ENCODE results near the gene TMEM52. TPM values are rescaled to one million over a fixed set of nuclear protein-coding genes. Genes with fewer than 3 reads are reported as not detected.

TMEM52 gene
- total and polyA plus RNA-seq, 2 donors (not counting 3 experiments of a cell fraction or from before 2014, with no cell fraction given) = 1.6 to 1.7 TPM

DNA sequence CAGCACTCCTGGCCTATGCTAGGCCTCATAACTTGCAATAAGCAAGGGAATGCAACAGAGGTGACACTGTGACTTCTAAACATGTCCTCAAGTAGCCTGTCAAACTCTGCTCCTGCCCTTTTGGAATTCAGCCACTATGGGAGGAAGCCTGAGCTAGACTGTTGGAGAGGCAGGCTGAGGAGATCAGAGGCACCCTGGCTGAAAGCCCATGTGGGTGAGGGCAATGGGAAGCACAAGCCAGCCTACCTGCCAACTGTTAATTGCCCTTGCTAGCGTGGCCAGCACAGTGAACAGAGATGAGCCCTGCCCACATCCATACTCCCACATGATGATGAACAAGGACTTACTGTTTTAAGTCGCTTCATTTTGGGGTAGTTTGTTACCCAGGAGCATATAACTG, 45.9 kb downstream of the TMEM52 start:
- H3K4me2 ChIP-seq (ENCODE audit: insufficient read depth, low read length) = no peak overlapping the region
- DNase-seq (ENCODE audit: low read depth, low spot score) (no peak), FAIRE-seq (no peak)
- TF ChIP-seq JUN (IDR thresholded peaks at IDR 0.05; ENCODE audit: borderline replicate concordance, insufficient read depth, insufficient read length, low read depth) = no peak
- TF ChIP-seq GATA2 (IDR thresholded peaks at IDR 0.05; ENCODE audit: insufficient read depth, insufficient read length, low read depth, low read length) = no peak
- TF ChIP-seq, protein P1, sequence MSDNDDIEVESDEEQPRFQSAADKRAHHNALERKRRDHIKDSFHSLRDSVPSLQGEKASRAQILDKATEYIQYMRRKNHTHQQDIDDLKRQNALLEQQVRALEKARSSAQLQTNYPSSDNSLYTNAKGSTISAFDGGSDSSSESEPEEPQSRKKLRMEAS (IDR thresholded peaks at IDR 0.05; ENCODE audit: insufficient read depth, insufficient read length) = no peak
- TF ChIP-seq FOS (IDR thresholded peaks at IDR 0.05; ENCODE audit: borderline replicate concordance, insufficient read depth, low read length) = no peak
- TF ChIP-seq EZH2 (IDR thresholded peaks at IDR 0.05; ENCODE audit: borderline replicate concordance, low read depth, low read length, severe bottlenecking) = no peak
- no peak for TF ChIP-seq MYC (IDR thresholded peaks at IDR 0.05; ENCODE audit: low read depth, low read length)
- TF ChIP-seq, protein P2, sequence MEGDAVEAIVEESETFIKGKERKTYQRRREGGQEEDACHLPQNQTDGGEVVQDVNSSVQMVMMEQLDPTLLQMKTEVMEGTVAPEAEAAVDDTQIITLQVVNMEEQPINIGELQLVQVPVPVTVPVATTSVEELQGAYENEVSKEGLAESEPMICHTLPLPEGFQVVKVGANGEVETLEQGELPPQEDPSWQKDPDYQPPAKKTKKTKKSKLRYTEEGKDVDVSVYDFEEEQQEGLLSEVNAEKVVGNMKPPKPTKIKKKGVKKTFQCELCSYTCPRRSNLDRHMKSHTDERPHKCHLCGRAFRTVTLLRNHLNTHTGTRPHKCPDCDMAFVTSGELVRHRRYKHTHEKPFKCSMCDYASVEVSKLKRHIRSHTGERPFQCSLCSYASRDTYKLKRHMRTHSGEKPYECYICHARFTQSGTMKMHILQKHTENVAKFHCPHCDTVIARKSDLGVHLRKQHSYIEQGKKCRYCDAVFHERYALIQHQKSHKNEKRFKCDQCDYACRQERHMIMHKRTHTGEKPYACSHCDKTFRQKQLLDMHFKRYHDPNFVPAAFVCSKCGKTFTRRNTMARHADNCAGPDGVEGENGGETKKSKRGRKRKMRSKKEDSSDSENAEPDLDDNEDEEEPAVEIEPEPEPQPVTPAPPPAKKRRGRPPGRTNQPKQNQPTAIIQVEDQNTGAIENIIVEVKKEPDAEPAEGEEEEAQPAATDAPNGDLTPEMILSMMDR (IDR thresholded peaks at IDR 0.05; ENCODE audit: extremely low read depth in 1 of 2, insufficient read depth in 1 of 2, low read depth in 1 of 2, low read length in 2 of 2) = no peak
- no peak for TF ChIP-seq POLR2A (IDR thresholded peaks at IDR 0.05; ENCODE audit: low read depth, low read length)
- no peak for TF ChIP-seq POLR2AphosphoS5 (IDR thresholded peaks at IDR 0.05; ENCODE audit: insufficient read depth, low read depth, low read length)
- H3K27ac ChIP-seq (ENCODE audit: insufficient read depth, low read depth, low read length) = no peak overlapping the region
- H3K9ac ChIP-seq (replicated peaks; ENCODE audit: extremely low read depth, insufficient read depth, low read length) = no peak overlapping the region
- ChIA-PET POLR2A (no interaction called here), CTCF (interaction anchor here (1.5 to 2.6 kb wide), 2 partner anchors 10 to 15 kb away, joined by 3 to 9 read pairs; no protein-coding TSS in a partner anchor)
- BruUV-seq (replicated peaks) = no TSS peak
- H3K9me3 ChIP-seq (replicated peaks; ENCODE audit: control insufficient read depth, insufficient read depth, low read length) = no peaks in the 10 kb centered on the region
- H3K79me2 ChIP-seq (ENCODE audit: control insufficient read depth, insufficient read depth, low read length) = peaks cover 99% of the 10 kb centered on the region
- no peaks in the 10 kb centered on the region for H3K27me3 ChIP-seq (ENCODE audit: control insufficient read depth in 2 of 2, insufficient read depth in 2 of 2, low read length in 2 of 2)
- H2AFZ ChIP-seq (ENCODE audit: low read depth, low read length) = no peak overlapping the region
- peaks cover 3% of the 10 kb centered on the region for H3K4me1 ChIP-seq (ENCODE audit: control insufficient read depth, extremely low read depth, insufficient read depth, low read length)
- H3K9me1 ChIP-seq (replicated peaks; ENCODE audit: control insufficient read depth, extremely low read depth, insufficient read depth, low read length) = no peaks in the 10 kb centered on the region
- dilution Hi-C loops (cut with MboI; ENCODE audit: extremely low pct_ligation_motif_present, low sequenced_read_pairs) = no loop called here
- peaks cover 16% of the 10 kb centered on the region for H4K20me1 ChIP-seq (replicated peaks; ENCODE audit: control insufficient read depth, extremely low read depth, insufficient read depth, low read length)
- intact Hi-C loops (cut with micrococcal nuclease) = no loop called here
- peaks cover 3 to 13% of the 10 kb centered on the region in 2 experiments for H3K36me3 ChIP-seq (ENCODE audit: control insufficient read depth in 2 of 2, extremely low read depth in 1 of 2, insufficient read depth in 2 of 2, low read length in 2 of 2)
- H3K4me3 ChIP-seq (replicated peaks in 1 of 3; ENCODE audit: insufficient read depth in 1 of 3, low read depth in 1 of 3, low read length in 3 of 3) = no peak overlapping the region
